SU-DHL-6 (cell line): ENCODE measurements around the gene RPH3AL.

ENCODE experiments used
- CTCF ChIP-seq: fragments of 200-600 bp; sonication (generic); IDR thresholded peaks from one replicate; pipeline ENCODE4 v1.5.1; 2017; ENCODE audit warnings: antibody characterized with exemption, mild to moderate bottlenecking, low read length, moderate library complexity; ENCODE audit not compliant: insufficient read depth, poor library complexity, severe bottlenecking
- EZH2phosphoT487 ChIP-seq: fragments of 200-600 bp; sonication (generic), shearing (Covaris generic); conservative IDR thresholded peaks from 2 replicates; pipeline ENCODE4 v1.6.1; 2018; ENCODE audit warnings: mild to moderate bottlenecking, antibody characterized with exemption, low read length, moderate library complexity, mixed read lengths

- TF ChIP-seq CTCF (no peak), EZH2phosphoT487 (no peak)
Measured at GRCh38 chr17:373613-374230, 21.1 kb upstream of the RPH3AL start.
